Stimulated activated CD8-positive, alpha-beta memory T cell treated with anti-CD3 and anti-CD28 coated beads, Interleukin-2, amount 100 ng/mL, for 1 hour (primary cell): ENCODE measurements around the gene TNNT2.

Source experiments
- DNase-seq, 2 donors: peaks; one replicate each; pipeline ENCODE4 v3.0.0-alpha.2; 2020; ENCODE audit warnings: low read depth in 2 of 2

TNNT2 gene

DNA sequence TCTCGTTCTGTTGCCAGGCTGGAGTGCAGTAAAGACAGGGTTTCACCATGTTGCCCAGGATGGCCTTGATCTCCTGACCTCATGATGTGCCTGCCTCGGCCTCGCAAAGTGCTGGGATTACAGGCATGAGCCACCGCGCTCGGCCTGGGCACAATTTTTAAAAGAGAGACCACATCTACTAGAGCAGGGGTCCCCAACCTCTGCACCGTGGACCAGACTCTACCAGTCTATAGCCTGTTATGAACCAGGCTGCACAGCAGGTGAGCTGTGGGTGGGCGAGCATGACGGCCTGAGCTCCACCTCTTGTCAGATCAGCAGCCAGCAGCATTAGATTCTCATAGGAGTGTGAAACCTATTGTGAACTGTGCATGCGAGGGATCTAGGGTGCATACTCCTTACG, 20.8 kb downstream of the TNNT2 start:
- no peak for DNase-seq

DNA sequence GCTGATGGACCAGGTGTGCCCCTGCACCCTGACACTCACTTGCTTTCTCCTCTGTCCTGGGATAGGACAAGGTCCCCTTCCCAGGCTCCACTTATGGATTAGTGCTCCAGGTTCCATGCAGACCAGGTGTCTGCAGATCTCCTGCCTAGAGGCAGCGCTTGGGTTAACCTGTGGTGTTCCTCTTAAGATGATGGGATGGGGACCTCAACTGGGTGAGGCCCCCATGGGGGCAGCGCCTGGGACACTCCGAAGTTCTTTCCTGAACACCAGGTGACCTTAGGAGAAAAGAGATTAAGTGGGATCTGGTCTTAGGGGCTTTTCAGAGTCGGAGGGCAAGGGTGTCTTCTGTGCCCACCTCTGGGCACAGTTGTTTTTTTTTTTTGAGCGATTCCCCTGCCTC, 21.2 kb downstream of the TNNT2 start:
- no peak for DNase-seq

DNA sequence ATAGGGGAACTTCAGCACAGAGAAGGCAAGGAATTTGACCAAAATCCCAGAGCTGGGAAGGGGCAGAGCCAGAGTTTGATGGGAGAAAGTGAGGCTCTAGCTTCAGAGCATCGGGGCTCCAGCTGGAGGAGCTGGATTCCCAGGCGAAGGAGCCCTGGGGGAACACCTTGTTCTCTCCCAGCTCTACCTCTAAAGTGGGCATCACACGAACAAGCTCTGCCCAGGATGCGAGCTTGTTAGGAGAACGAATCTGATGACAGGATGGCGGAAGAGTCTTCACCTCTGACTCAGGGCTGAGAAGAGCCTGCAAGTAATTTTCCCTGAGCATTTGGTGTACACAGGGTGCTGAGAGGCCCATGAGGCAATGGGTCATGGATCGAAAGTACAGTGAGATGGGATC, 22.0 kb downstream of the TNNT2 start:
- no peak for DNase-seq

DNA sequence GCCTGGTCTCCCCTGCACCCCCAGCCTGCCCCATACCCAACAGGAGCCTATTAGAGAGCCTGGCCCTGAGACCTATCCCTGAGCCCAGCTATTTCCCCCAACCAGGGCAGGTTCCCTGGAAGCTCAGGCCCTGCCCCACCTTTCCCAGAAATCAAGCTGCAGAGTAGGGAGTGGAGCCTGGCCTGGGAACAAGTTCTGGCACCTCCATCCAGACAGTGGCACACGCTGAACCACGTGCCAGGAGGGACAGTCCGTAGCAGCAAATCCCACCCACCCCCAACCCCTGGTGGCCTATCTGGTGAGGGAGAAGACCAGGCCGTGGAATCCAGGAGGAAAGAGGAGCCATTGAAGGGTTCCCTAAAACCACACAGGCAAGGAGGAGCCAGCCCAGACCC, 22.6 kb downstream of the TNNT2 start:
- no peak for DNase-seq

DNA sequence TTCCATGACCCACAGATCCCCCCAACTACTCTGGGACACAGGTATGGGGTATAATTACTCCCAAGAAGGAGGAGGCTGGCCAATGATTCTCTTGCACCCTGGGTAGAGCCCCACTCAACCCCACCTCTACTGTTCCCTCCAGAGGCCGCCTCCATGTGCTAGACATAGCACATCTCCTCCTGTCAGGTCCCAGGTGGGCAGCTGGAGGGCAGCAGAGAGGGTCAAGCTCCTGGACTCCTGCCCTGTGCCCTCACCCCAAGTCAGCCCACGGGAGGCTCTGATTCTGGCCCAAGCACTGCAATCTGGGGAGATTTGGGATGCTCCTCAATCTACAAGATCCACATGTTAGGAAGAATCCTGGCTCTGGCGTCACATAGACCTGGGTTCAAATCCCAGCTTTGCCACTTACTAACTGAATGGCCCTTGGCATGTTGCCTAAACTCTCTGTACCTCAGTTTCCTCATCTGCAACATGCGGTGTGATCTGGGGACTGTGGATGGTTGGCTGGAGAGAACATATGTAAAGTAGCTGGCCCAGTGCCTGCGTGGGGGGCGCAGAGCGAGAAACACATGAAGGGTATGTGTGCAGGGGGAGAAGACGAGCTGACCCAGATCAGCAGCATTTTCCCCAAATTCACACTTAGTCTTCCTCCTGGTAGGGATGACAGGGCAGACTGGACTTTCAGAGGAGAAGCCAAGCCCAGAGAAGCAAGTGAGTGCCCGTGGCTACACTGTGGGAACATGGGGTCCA, 23.2 kb downstream of the TNNT2 start:
- DNase-seq = no peak

DNA sequence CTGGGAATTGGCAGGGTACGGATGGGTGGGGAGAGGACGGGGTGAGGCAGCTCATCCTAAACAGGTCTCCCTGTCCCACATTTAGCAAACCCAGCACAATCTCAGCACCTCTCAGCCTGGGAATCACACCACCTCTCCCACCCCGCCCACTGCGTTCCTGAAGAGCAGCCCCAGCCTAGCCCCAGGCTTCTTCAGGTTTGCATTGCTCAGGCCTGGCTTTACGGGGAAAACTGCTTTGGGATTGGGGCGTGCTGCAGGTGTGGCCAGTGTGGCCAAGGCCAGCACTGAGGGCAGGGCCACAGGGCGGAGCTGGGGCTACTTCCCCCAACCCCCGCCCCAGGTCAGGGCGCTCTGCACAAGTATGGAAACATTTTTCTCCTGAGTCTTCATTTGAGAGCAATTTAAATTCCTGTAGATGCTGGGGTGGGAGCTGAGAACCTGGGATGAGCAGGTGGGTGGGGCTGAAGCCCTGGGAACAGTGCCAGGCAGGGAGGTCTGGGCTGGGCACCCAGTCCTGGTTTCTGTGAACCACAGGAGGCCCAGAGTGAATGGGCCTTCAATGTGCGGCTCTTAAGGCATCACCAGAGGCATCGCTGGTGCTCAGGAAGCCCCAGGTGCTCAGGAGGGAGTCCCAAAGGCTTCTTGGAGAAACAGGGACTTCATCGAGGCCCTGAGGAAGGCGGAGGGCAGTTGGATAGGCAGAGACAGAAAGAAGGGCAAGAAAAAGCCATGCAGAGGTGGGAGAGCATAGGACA, 24.1 kb downstream of the TNNT2 start:
- DNase-seq = no peak

DNA sequence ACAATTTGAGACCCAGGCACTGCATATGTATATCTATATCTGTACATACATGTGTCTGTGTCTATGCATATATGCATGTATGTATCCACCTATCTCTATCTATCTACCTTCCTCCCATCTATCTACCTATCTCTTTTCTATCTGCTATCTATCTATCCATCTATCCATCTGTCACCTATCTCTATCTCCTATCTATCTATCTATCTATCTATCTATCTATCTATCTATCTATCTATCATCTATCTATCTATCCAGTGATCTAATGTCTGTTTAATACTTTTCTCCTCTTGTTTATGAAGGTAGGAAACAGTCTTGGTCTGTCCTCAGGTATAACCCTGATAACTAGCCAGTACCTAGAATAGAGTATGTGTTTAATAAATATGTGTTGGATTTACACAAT, 25.9 kb downstream of the TNNT2 start:
- no peak for DNase-seq

DNA sequence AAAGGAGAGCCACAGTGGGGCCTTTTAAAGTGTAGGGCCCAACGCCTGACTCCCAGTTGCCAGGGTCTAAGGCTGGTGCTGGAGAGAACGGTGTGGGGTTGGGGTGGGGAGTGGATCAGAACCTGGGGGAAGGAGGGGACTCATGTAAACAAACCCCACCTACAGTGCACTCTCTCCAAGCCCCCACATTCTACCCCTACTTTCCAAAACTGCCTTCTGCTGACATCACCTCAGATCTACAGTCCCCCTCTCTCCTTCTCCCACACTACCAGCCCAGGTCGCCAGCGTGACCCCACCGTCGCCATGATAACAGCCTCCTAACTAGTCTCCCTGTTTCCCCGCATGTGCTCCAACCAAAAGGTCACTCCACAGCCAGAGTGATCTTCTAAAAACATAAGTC, 26.6 kb downstream of the TNNT2 start:
- DNase-seq = no peak

DNA sequence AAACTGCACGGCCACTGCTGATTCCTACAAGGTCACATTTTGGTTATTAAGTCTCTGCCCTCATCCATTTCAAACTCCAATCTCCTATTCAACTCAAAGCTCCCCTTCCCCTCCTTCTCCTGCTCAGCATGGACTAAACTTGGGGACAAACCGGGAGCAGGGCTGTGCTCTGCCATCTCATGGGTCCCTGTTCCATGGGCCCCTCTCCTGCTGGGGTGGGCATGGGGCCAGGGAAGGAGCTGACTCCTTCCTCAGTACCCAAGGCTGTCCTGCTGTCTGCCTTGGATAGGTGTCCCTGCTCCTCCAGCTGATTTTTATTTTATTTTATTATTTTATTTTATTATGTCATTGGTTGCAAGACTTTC, 27.1 kb downstream of the TNNT2 start:
- no peak for DNase-seq

DNA sequence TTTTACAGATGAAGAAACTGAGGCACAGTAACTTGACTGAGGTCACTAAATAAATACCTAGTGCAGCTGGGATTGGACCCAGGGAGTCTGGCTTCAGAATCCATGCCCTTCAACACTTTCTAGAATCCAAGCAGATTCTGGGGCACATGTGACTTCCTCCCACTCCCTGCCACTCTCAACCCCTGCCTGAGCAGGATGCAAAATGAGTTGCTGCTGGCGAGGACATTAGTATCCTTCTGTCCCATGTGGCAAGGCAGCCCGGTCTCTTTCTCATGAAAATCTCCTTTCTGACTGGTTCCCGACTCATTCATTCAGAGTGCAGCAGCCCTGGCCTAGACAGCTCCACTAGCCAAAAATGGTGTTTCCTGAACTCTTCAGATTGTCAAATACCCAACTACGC, 28.4 kb downstream of the TNNT2 start:
- DNase-seq = no peak

DNA sequence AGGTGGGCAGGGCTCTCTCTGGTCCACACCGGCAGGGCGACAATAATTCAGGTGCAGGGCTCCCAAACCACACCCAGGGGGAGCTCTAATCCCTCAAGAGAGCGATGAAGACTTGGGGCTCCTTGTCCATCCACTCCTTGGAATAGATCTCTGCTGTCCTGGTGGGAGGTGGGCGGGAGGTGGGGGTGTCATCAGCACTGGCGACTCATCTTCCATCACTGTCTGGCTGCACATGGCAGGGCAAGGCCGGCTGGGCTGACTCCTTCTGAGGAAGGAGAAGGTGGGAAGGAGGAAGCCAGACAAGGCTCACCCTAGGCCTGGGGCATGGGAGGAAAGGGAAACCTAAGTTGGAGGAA, 29.3 kb downstream of the TNNT2 start:
- DNase-seq = no peak

DNA sequence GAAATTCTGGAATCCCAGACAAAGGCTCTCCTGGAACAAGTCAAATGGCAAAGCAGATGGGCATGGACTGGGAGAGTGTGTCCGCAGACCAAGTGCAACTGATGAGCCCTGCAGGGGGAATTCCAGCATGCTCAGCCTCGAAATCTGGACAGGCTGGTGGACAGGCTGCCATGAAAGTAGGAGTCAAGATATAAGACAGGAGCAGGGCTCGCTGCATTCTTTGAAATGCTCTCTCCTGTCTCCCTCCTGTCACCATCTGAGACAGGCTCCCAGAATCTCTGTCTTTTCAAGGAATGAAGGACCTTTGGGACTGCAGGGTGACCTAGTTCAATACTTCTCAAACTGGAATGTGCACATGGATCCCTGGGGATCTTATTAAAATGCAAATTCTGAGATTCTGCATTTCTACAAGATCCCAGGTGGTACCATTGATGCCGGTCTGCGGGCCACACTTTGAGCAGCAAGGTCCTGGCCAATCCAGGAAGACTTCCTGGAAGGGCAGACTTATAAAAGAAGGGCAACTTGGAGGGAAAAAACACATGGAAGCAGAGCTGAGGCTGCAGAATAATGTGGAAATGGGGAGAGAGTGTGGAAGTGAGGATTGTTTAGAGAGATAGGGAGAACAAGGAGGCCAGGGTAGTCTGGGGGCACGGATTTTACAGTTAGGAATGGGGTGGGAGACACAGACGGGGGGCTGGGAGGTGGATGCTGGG, 29.8 kb downstream of the TNNT2 start:
- DNase-seq = no peak

DNA sequence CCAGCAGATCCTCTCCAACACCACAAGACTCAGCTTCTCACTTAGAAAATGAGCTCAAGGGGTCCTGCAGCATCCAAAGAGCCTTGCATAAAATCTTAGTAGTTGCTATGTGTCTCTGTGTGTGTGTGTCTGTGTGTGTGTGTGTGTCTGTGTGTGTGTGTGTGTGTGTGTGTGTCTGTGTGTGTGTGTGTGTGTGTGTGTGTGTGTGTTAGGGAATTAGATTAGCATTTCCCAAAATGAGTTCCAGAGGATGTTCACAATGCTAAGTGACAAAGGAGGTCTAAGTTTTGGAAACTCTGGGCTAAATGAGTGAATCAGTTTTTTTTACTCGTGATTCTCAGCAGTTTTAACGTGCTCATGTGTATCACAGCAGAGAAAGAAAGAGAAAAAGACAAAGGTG, 30.5 kb downstream of the TNNT2 start:
- no peak for DNase-seq

DNA sequence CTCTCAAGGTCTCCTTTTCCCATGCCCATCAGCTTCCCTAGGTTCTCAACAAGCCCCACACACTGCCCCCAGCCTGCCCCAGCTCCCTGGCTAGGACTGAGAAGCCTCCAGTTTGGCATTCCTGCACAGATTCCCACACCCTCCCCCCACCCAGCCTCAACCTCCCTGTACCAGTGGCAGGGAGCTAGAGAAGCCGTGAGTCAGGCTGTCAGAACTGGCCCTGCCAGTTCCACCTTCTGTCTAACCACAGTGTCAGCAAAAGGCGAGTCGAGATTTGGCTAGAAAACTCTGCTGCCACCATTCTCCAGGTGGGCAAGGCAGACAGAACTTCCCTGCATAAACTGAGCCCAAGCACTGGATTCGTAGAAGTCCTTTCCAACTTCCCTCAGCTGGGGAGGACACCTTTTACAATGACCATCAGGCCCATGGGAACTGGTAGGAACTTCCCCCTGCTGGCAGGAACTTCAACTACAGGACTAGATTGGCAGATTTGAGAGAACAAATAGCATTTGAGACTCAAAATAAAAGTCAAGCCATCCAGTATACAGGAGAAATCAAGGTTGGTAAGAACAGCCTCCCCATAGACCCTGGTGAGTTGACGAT, 31.0 kb downstream of the TNNT2 start:
- DNase-seq = no peak

DNA sequence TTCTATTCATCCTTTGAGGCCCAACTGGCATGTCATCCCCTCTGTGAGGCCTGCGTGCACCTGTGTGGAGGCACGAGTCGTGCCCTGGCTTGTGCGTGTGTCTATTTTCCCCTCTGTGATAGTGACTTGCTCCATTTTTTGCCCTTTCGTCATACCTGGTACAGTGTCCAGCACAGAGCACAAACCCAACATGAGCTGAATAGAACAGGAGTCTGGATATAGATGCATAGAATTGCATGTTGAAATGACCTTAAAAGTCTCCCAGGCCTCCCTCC, 32.5 kb downstream of the TNNT2 start:
- DNase-seq = no peak

DNA sequence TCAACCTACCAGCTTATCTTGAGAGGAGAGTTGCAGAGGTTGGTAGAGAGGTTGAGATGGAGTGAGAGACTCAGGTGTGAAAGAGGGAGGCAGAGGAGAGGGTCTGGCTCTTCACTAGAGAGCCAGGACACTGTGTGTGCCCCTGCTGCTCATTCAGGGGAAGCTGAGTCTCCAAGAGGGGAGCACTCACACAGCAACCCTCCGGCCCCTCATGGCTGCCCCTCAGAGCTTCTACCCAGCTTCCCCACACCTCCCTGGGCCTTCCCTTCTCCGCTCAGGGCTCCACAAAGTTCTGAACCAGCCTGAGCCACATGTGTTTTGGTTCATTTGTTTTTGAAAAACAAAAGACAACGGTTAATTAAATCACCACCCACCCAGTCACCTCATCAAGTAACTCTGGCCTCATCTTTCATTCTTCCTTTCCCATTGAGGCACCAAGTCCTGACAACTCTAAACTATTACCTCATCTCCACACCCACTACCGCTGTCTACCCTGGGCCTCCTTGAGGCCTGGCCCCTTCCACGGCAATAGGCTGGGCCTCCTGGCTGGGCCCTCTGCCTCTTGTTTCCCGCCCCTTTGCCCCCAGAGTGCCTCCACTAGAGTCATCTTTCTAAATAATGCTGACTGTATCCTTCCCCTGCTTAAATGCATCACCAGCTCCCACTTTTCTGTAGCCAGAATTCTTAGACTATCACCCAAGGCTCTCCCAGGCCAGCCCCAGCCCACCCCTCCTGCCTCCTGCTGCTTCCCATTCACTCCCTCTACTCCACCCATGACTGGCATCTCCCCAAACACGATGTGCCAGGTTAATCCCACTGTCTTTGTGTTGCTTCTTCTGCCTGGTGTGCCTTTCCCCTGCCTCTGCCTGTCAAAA, 33.0 kb downstream of the TNNT2 start:
- no peak for DNase-seq

DNA sequence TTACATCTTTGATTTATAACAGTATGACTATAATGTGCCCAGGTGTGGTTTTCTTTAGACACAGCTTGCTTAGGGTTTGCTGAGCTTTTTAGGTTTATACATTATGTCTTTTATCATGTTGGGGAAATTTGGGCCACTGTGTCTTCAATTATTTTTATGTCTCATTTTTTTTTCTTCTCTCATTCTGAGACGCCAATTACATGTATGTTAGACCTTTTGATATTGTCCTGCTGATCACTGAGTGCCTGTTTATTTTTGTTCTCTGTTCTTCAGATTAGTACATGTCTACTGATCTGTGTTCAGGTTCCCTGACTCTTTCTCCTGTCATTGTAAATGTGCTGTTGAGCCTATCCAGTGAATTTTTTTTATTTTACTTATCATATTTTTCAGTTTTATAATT, 36.1 kb downstream of the TNNT2 start:
- DNase-seq = no peak

DNA sequence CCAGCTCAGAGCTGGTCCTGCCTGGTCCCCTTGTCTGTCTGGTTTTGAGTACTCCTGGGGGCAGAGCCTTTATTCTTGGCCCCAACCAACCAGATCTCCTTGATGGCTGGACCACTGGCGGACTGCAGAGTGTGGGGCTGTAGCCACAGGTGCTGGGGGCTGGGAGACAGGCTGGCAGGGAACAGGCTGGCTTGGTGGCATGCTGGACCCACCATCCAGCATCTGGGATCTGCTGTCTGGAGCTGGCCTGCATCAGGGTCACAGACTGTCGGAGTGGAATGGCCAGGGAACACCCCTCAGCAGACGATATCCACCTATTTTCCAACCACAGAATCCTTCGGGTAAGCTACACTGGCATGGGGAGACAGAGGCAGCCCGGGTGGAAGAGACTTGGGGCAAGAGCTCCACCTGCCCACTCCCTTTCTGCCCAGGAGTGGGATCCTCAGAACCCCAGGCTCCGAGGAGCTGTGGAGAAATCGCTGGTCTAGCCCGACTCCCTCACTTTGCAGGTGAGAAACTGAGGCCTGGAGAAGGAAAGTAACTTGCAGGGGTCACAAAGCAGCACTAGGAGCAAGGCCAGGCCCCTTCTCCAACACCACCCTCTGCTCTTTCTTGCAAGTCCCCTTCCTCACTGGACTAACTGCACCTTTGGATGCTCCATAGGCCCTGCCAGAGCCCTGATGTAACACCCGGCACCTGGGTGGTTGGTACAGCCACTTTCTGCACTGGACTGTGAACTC, 40.6 kb downstream of the TNNT2 start:
- DNase-seq = no peak

DNA sequence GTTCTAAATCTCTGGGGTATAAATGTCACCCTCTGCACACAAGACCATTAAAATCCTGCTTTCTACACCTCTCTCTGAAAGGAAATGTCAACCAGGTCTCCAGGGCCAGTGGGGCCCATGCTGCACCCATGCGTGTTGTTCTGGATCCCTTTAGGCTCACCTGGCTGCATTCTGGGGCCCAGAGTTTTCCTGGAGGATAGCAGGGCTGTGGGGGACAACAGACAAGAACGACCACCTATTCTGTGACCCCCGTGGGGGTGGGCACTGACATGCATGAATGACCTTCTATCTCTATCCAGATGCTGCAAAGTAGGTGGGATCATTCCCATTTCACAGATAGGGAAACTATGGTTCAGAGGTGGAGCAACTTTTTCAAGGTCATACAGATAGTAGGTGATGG, 41.6 kb downstream of the TNNT2 start:
- no peak for DNase-seq

DNA sequence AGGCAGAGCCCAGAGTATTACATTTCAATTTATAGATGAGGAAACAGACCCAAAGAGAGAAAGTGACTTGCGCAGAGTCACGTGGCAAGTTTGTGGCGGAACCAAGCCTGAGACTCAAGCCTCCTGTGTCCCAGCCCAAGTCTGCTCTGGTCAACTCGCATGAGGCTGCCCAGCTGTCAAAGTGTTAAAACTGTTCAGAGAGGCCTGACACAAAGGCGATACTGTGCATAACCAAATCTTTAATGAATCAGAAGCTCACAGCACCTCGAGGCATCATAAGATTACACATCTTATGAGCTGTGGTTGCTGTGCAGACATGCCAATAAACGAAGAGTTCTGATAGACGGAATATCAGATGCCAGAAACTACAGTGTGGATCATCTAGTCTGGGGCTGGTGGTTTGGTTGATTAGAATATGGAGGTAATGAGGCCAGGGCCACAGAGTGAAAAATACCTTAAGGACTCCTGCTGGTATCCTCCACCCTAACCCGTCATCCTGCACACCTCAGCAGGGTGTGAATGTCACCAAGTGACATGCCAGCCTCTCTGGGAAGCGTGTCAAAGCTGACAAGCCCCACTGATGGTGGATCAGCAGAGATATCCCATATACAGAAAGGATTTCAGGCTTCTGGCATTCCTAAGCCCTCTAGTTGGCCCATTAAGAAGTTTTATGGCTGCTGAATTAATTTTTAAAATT, 42.2 kb downstream of the TNNT2 start:
- no peak for DNase-seq
